ENCODE measurements around the gene AOC2.

The AOC2 gene

GRCh38 chr17:42830971-42831370, 13.4 kb upstream of the AOC2 start:
- TF ChIP-seq SPI1 (IDR thresholded peaks at IDR 0.05; ENCODE audit: borderline replicate concordance, low read depth) (no peak), POLR2AphosphoS5 (IDR thresholded peaks at IDR 0.05; ENCODE audit: low read depth) (no peak), GABPA (IDR thresholded peaks at IDR 0.05; ENCODE audit: low read depth) (no peak), CTCF (IDR thresholded peaks at IDR 0.05; ENCODE audit: insufficient read depth, low read length) (no peak), REST (IDR thresholded peaks at IDR 0.05; ENCODE audit: insufficient replicate concordance, low read depth) (no peak)
- H3K4me3 ChIP-seq (replicated peaks; ENCODE audit: insufficient read depth, low read length): no peak overlapping the region
- no peaks in the 10 kb centered on the region for H3K27me3 ChIP-seq (ENCODE audit: insufficient read depth, poor library complexity, severe bottlenecking)
- no peak for DNase-seq (ENCODE audit: low read depth in 1 of 2, low spot score in 1 of 2)
- no peak overlapping the region for H3K27ac ChIP-seq (replicated peaks)

DNA sequence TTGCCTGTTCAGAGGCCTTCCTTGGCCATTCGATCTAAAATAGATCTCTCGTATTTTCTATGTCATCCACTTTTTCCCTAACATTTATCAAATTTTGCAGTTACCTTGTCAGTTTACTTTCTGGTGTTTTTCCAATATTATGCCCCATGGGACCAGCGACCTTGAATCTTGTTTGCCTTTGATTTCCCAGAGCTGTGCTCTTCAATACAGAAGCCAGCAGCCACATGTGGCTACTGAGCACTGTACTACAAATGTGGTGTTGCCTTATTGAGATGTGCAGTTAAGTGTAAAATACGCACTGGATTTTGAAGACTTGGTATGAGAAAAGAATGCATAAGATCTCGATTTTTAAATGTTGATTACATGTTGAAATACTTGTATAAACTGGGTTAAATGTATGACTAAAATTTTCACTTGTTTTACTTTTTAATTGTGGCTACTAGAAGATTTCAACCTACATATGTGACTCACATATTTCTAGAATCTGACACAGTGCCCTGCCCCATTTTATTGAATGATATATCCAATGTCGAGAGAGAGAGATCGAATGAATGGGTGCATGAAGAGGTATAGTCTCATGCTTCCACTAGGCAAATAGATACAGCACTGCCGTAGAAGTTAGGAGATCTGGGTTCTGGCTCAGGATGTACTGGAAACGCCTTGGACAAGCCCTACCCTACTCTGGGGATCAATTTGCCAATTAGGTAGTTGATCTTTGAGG, 12.0 kb upstream of the AOC2 start:
- Histone ChIP-seq H3K27me3 (ENCODE audit: insufficient read depth, poor library complexity, severe bottlenecking) (no peaks in the 10 kb centered on the region), H3K27ac (replicated peaks) (peak overlapping the region; percentile 90), H3K4me3 (replicated peaks; ENCODE audit: insufficient read depth, low read length) (peak overlapping the region; percentile 98)
- no peak for DNase-seq (ENCODE audit: low read depth in 1 of 2, low spot score in 1 of 2)
- no peak for TF ChIP-seq SPI1 (IDR thresholded peaks at IDR 0.05; ENCODE audit: borderline replicate concordance, low read depth)
- TF ChIP-seq GABPA (IDR thresholded peaks at IDR 0.05; ENCODE audit: low read depth): no peak
- TF ChIP-seq CTCF (IDR thresholded peaks at IDR 0.05; ENCODE audit: insufficient read depth, low read length): no peak
- no peak for TF ChIP-seq POLR2AphosphoS5 (IDR thresholded peaks at IDR 0.05; ENCODE audit: low read depth)
- no peak for TF ChIP-seq REST (IDR thresholded peaks at IDR 0.05; ENCODE audit: insufficient replicate concordance, low read depth)

DNA sequence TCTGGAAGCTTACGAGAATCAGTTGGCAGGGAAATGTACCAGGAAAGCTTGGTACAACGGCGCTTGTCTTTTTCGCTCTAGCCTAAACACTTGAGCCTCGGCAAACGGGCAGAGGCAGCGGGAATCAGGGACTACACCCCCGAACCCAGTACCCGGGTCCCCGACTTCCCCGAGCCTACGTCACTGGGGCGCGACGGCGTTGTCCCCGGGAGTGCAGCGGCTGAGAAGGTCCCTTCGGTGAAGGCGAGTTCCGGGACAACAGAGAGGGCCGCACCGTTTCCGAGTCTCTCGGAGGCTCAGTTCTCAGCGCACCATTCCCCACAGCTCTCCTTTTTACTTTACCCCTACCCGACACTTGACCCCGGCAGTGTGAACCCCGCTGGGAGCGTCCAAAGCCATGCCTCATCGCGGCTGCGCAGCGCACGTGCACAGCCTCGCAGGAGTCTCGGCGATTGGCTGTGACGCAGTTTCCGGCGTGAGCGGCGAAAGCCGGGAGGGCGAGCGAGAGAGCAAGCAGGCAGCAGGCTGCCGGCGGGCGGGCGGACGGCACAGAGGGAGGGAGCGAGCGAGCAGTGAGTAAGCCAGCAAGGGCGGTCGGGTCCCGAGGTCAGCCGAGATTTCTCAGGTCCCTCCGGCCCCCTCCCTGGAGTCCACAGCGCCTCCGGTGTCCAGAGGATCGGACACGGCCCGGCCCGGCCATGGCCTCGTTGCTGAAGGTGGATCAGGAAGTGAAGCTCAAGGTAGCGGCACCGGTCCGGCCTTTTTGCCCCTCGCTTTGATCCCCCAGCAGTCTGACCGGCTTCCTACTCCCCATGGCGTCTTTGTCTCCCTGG, 11.2 kb upstream of the AOC2 start, which contains the start of gene PSME3:
Gene PSME3, plus strand, starts transcription at position 464 of the 833 bp plus-strand sequence. Its CDS starts 235 bp downstream, at position 699.
- DNase-seq (ENCODE audit: low read depth in 1 of 2, low spot score in 1 of 2): peak; percentile 77 to 93
- H3K27ac ChIP-seq (replicated peaks): peak within 1 kb of the TSS; percentile 90
- TF ChIP-seq POLR2AphosphoS5 (IDR thresholded peaks at IDR 0.05; ENCODE audit: low read depth) (peak; percentile 95), REST (IDR thresholded peaks at IDR 0.05; ENCODE audit: insufficient replicate concordance, low read depth) (peak; percentile 30), SPI1 (IDR thresholded peaks at IDR 0.05; ENCODE audit: borderline replicate concordance, low read depth) (no peak; the same call in 1 of the 2 replicates), CTCF (IDR thresholded peaks at IDR 0.05; ENCODE audit: insufficient read depth, low read length) (no peak), GABPA (IDR thresholded peaks at IDR 0.05; ENCODE audit: low read depth) (peak; percentile 88)

More for the DNA sequence above, 11.2 kb upstream of the AOC2 start, which contains the start of gene PSME3:
- peak within 1 kb of the TSS; percentile 98 for H3K4me3 ChIP-seq (replicated peaks; ENCODE audit: insufficient read depth, low read length)
- no peaks in the 10 kb centered on the region for H3K27me3 ChIP-seq (ENCODE audit: insufficient read depth, poor library complexity, severe bottlenecking)

Data from HL-60 (cell line).